RKO (cell line): ENCODE results near the gene PARS2.

Experiments
- DNase-seq: peaks from one replicate; pipeline ENCODE4 v3.0.0-alpha.2; 2016; ENCODE audit warnings: low spot score

PARS2 gene

GRCh38 chr1:54764133-54764921 lies at the start of gene PARS2:
Gene PARS2 (minus strand): TSS chr1:54764523. CDS start chr1:54759161, 5,362 bp downstream.
- peak; percentile 100 for DNase-seq

GRCh38 chr1:54814126-54814498 lies 49.8 kb upstream of the PARS2 start:
- no peak for DNase-seq

GRCh38 chr1:54813485-54814125 lies 49.3 kb upstream of the PARS2 start:
- DNase-seq = no peak

GRCh38 chr1:54812801-54813484 lies 48.6 kb upstream of the PARS2 start:
- no peak for DNase-seq

GRCh38 chr1:54811739-54812655 lies 47.7 kb upstream of the PARS2 start:
- no peak for DNase-seq

- DNase-seq = no peak
Measured at GRCh38 chr1:54811066-54811465, 46.7 kb upstream of the PARS2 start.

- DNase-seq = peak; percentile 57
Measured at GRCh38 chr1:54810153-54810942, 46.0 kb upstream of the PARS2 start.

GRCh38 chr1:54809496-54810074 lies 45.3 kb upstream of the PARS2 start:
- no peak for DNase-seq

- DNase-seq = no peak
Measured at GRCh38 chr1:54808443-54809207, 44.3 kb upstream of the PARS2 start.

- no peak for DNase-seq
Measured at GRCh38 chr1:54807756-54808155, 43.4 kb upstream of the PARS2 start.

- no peak for DNase-seq
Measured at GRCh38 chr1:54806931-54807611, 42.7 kb upstream of the PARS2 start.

- no peak for DNase-seq
Measured at GRCh38 chr1:54805981-54806381, 41.7 kb upstream of the PARS2 start.

GRCh38 chr1:54805466-54805865 lies 41.1 kb upstream of the PARS2 start:
- DNase-seq = no peak

- no peak for DNase-seq
Measured at GRCh38 chr1:54804471-54805132, 40.3 kb upstream of the PARS2 start.

GRCh38 chr1:54803761-54804470 lies 39.6 kb upstream of the PARS2 start:
- DNase-seq = no peak

GRCh38 chr1:54800899-54801759 lies 36.8 kb upstream of the PARS2 start, which contains the start of gene TTC22:
Gene TTC22 (minus strand): TSS chr1:54801323. CDS start chr1:54801163, 160 bp downstream.
- peak; percentile 47 for DNase-seq
